ENCODE data around the gene NOL7. TPM values are rescaled to one million over a fixed set of nuclear protein-coding genes. Genes with fewer than 3 reads are reported as not detected.

Gene NOL7
- total and polyA plus RNA-seq, 4 donors = 25.6 to 43.0 (median 31.0) TPM

- Histone ChIP-seq H3K4me1 (ENCODE audit: control insufficient read depth in 4 of 4, insufficient read depth in 4 of 4, low read length in 3 of 4) (no peaks in the 10 kb centered on the region), H3K9me3 (ENCODE audit: control insufficient read depth in 4 of 4, low read length in 3 of 4) (no peaks in the 10 kb centered on the region), H3K36me3 (ENCODE audit: control insufficient read depth in 4 of 4, insufficient read depth in 3 of 4, low read depth in 1 of 4, low read length in 3 of 4) (peaks cover 0 to 54% (median 48%) of the 10 kb centered on the region in 4 donors), H3K27ac (ENCODE audit: low read depth in 1 of 2, low read length in 2 of 2) (no peak overlapping the region), H3K4me3 (ENCODE audit: low read depth in 1 of 3, low read length in 3 of 3) (no peak overlapping the region), H3K27me3 (ENCODE audit: control insufficient read depth in 4 of 4, insufficient read depth in 4 of 4, low read length in 3 of 4) (no peaks in the 10 kb centered on the region), H3K9ac (ENCODE audit: low read depth in 1 of 2, low read length in 2 of 2) (no peak overlapping the region)
- WGBS = 95% methylated on average over 6 of the region's 6 CpGs
- no peak for DNase-seq (ENCODE audit: low spot score)
- TF ChIP-seq FOXA1 (IDR thresholded peaks at IDR 0.05) = no peak
- no peak for TF ChIP-seq SP1 (IDR thresholded peaks at IDR 0.05)
- no peak for TF ChIP-seq RAD21 (IDR thresholded peaks at IDR 0.05)
- no peak for TF ChIP-seq HNF4A (conservative IDR thresholded peaks at IDR 0.05)
- TF ChIP-seq ZBTB33 (IDR thresholded peaks at IDR 0.05) = no peak
Observed at GRCh38 chr6:13593720-13594119, 21.4 kb upstream of the NOL7 start.

GRCh38 chr6:13597073-13597472 is 18.1 kb upstream of the NOL7 start:
- Histone ChIP-seq H3K4me1 (ENCODE audit: control insufficient read depth in 4 of 4, insufficient read depth in 4 of 4, low read length in 3 of 4) (no peaks in the 10 kb centered on the region), H3K4me3 (ENCODE audit: low read depth in 1 of 3, low read length in 3 of 3) (no peak overlapping the region), H3K9me3 (ENCODE audit: control insufficient read depth in 4 of 4, low read length in 3 of 4) (no peaks in the 10 kb centered on the region), H3K9ac (ENCODE audit: low read depth in 1 of 2, low read length in 2 of 2) (no peak overlapping the region), H3K27ac (ENCODE audit: low read depth in 1 of 2, low read length in 2 of 2) (no peak overlapping the region), H3K36me3 (ENCODE audit: control insufficient read depth in 4 of 4, insufficient read depth in 3 of 4, low read depth in 1 of 4, low read length in 3 of 4) (peaks cover 0 to 74% (median 57%) of the 10 kb centered on the region in 4 donors), H3K27me3 (ENCODE audit: control insufficient read depth in 4 of 4, insufficient read depth in 4 of 4, low read length in 3 of 4) (no peaks in the 10 kb centered on the region)
- no peak for TF ChIP-seq GABPA (IDR thresholded peaks at IDR 0.05 in 1 of 2, conservative IDR thresholded peaks at IDR 0.05 in 1 of 2)
- no peak for TF ChIP-seq HNF4G (IDR thresholded peaks at IDR 0.05)
- TF ChIP-seq ATF3 (IDR thresholded peaks at IDR 0.05) = no peak
- no peak for TF ChIP-seq RAD21 (IDR thresholded peaks at IDR 0.05)
- no peak for TF ChIP-seq CTCF (IDR thresholded peaks at IDR 0.05; ENCODE audit: low read depth, low read length, missing input control)
- TF ChIP-seq EGR1 (IDR thresholded peaks at IDR 0.05; ENCODE audit: low read depth in 2 of 2) = no peak
- TF ChIP-seq FOXA1 (IDR thresholded peaks at IDR 0.05) = no peak
- no peak for TF ChIP-seq RXRA (IDR thresholded peaks at IDR 0.05)
- TF ChIP-seq ZBTB33 (IDR thresholded peaks at IDR 0.05) = no peak
- TF ChIP-seq HNF4A (conservative IDR thresholded peaks at IDR 0.05) = no peak
- TF ChIP-seq TAF1 (conservative IDR thresholded peaks at IDR 0.05) = no peak
- 98% methylated on average over 4 of the region's 4 CpGs for WGBS
- DNase-seq (ENCODE audit: low spot score) = no peak

Measured in liver (tissue), 9 donors.